HAP-1 (cell line): ENCODE data around the gene MT2A.

Experiments used
- DNase-seq, 2 experiments: peaks; one replicate each; pipeline ENCODE4 v3.0.0-alpha.2; 2016 to 2020; ENCODE audit warnings: low spot score in 2 of 2
- H3K27me3 ChIP-seq: fragments of 250-450 bp; sonication (Bioruptor Pico); 2 replicates; pipeline ENCODE4 v1.5.1; 2020; ENCODE audit warnings: low read depth, mild to moderate bottlenecking, moderate library complexity
- H3K36me3 ChIP-seq: fragments of 250-450 bp; sonication (Bioruptor Pico); replicated peaks from 2 replicates; pipeline ENCODE4 v1.5.1; 2020; ENCODE audit warnings: mild to moderate bottlenecking
- H3K4me1 ChIP-seq: fragments of 250-450 bp; sonication (Bioruptor Pico); 2 replicates; pipeline ENCODE4 v1.5.1; 2020; ENCODE audit warnings: mild to moderate bottlenecking
- H3K4me3 ChIP-seq: fragments of 250-450 bp; sonication (Bioruptor Pico); 2 replicates; pipeline ENCODE4 v1.5.1; 2020; ENCODE audit warnings: mild to moderate bottlenecking, moderate library complexity
- H3K9me3 ChIP-seq: fragments of 250-450 bp; sonication (Bioruptor Pico); 2 replicates; pipeline ENCODE4 v1.5.1; 2020; ENCODE audit warnings: mild to moderate bottlenecking, moderate library complexity
- in situ Hi-C: fragments of 300-500 bp; cut with MboI; formaldehyde crosslinking; loops from 3 replicates; pipeline ENCODE4 v1.14.3; 2020; ENCODE audit warnings: low sequenced_read_pairs, inconsistent platforms, mixed read lengths

The MT2A gene

DNA sequence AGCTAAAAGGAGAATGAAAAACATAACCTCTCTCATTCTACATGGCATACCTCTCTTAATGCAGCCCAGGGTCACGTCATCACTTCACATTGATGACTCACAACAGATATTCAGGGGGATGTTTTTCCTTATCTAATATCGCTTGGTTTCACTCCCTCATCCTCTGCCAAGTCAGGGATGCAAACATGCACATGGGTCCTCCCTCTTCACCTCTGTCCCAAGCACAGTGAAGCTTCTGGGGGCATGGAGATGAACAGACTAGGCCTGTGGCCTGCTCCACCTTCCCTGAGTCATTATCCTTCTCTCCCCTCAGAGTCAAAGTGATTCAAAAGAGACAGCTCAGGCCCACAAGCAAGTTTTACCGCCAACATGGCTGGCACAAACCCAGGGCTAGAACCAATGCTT is 2.3 kb upstream of the MT2A start:
- H3K4me1 ChIP-seq = peaks cover 18% of the 10 kb centered on the region
- no peaks in the 10 kb centered on the region for H3K27me3 ChIP-seq
- H3K36me3 ChIP-seq = no peaks in the 10 kb centered on the region
- no peak overlapping the region for H3K4me3 ChIP-seq
- in situ Hi-C loops = no loop called here
- no peak for DNase-seq
- no peaks in the 10 kb centered on the region for H3K9me3 ChIP-seq

DNA sequence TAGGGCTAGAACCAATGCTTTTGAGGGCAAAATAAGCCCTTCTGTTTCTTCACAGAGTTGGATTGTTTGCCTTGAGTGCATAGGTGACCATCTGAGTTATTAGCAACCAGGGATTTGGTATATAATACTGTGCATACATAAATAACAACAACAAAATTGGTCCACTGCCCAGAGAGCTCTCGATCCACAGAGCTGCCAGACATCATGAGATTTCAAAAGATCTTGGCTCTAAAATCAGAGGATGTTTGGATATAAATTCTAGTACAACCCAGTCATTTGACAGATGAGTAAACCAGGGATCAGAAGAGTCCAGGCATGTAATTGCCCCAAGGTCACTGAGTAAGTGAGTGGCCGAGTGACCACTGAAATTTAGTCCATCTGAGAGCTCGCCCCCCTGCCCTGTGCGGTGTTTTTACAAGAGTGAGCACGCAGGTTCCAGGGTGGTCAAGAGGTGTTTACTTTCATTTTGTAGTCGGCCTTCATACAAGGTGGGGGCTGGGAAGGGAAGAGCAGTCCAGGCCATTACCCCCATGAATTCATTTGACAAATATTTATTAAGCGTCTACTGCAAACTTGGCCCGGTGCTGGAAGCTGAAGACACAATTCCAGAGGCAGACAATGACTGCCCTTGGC is 1.8 kb upstream of the MT2A start:
- Histone ChIP-seq H3K9me3 (no peaks in the 10 kb centered on the region), H3K4me1 (peaks cover 18% of the 10 kb centered on the region), H3K36me3 (no peaks in the 10 kb centered on the region), H3K4me3 (no peak overlapping the region), H3K27me3 (no peaks in the 10 kb centered on the region)
- no peak for DNase-seq
- in situ Hi-C loops = no loop called here

DNA sequence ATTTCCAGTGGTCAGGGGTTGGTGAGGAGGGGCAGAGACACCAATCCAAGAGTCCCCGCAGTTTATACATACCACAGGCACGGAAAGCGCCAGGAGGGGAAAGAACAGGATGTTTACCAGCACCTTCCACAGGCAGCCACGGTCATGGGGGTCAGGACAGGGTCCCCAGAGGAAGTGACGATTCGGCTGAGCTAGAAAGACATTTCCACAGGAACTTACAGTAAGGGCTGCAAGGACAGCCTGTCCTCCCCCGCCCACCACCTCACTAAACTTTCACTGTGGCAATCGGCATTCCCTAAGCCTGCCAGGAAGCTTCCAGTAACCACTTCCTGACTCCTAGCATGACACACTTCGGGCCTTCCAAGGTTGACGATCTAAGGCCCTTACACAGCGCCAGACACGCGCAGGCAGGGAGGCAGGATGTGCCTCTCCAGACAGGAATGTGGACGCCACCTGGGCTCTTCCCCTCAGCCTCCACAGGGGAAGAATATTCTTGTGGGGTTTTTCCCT is 1.2 kb upstream of the MT2A start:
- peaks cover 18% of the 10 kb centered on the region for H3K4me1 ChIP-seq
- no peak for DNase-seq
- H3K4me3 ChIP-seq = no peak overlapping the region
- H3K36me3 ChIP-seq = no peaks in the 10 kb centered on the region
- H3K27me3 ChIP-seq = no peaks in the 10 kb centered on the region
- in situ Hi-C loops = no loop called here
- H3K9me3 ChIP-seq = no peaks in the 10 kb centered on the region

DNA sequence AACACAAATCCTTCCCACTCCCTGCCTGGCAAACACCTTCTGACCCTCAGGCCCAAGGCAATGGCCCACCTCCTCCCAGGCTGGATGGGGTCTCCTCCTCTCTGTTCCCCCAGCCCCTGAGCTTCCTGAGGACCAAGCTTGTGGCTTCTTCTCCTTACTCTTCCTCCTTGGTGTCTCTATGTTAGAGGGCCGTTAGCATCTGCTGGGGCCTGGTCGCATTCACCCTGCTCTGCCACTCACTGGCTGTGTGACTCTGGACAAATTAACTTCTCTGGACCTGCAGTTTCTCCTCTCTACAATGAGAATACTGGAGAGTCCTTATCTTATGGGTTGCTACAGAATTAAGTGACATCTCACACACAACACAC is 725 bp upstream of the MT2A start:
- DNase-seq = no peak
- Histone ChIP-seq H3K9me3 (no peaks in the 10 kb centered on the region), H3K4me3 (peak overlapping the region; percentile 72; the same call in 1 of the 2 replicates), H3K4me1 (peaks cover 18% of the 10 kb centered on the region), H3K36me3 (no peaks in the 10 kb centered on the region), H3K27me3 (no peaks in the 10 kb centered on the region)
- in situ Hi-C loops = no loop called here

DNA sequence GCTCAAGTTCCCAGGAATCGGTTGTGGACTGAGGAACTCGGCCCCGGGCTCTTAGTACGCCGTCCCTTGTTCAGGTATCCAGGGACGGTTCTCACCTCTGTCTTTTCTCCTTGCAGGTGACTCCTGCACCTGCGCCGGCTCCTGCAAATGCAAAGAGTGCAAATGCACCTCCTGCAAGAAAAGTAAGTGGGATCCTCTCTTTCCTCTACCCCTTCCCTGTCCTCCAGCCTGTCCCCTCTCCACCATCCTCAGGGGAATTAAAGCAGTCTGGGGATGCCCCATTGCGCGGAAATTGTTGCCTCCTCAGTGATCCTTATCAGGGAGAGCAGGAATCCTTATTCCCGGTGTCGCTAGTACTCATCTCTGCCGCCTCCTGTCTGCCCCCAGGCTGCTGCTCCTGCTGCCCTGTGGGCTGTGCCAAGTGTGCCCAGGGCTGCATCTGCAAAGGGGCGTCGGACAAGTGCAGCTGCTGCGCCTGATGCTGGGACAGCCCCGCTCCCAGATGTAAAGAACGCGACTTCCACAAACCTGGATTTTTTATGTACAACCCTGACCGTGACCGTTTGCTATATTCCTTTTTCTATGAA is 585 bp downstream of the MT2A start:
- Histone ChIP-seq H3K9me3 (no peaks in the 10 kb centered on the region), H3K4me1 (peaks cover 22% of the 10 kb centered on the region), H3K4me3 (peak overlapping the region; percentile 72), H3K36me3 (no peaks in the 10 kb centered on the region), H3K27me3 (no peaks in the 10 kb centered on the region)
- in situ Hi-C loops = no loop called here
- peak in 1 of 2 experiments; percentile 42 for DNase-seq

DNA sequence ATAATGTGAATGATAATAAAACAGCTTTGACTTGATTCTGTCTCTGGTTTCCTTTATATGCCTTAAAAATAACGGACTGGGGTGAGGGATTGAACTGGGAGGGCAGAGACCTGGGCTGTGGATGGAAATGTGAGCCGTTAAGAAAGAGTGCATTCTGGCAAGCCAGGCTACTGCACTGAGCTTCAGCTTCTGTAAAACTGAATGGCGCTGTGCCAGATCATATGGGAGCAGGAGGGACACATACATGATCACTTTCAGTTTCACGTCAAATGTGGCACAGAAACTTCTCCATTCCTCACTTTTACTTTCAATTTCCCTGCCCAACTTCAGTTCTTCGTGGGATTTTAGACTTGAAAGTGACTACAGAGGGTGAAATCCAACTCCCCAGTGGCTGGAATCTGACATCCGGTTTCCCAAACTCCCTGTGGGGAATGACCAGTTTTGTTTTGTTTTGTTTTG is 1.1 kb downstream of the MT2A start:
- peak; percentile 59 to 76 for DNase-seq
- Histone ChIP-seq H3K4me1 (peaks cover 22% of the 10 kb centered on the region), H3K36me3 (no peaks in the 10 kb centered on the region), H3K4me3 (peak overlapping the region; percentile 72), H3K9me3 (no peaks in the 10 kb centered on the region), H3K27me3 (no peaks in the 10 kb centered on the region)
- in situ Hi-C loops = no loop called here

DNA sequence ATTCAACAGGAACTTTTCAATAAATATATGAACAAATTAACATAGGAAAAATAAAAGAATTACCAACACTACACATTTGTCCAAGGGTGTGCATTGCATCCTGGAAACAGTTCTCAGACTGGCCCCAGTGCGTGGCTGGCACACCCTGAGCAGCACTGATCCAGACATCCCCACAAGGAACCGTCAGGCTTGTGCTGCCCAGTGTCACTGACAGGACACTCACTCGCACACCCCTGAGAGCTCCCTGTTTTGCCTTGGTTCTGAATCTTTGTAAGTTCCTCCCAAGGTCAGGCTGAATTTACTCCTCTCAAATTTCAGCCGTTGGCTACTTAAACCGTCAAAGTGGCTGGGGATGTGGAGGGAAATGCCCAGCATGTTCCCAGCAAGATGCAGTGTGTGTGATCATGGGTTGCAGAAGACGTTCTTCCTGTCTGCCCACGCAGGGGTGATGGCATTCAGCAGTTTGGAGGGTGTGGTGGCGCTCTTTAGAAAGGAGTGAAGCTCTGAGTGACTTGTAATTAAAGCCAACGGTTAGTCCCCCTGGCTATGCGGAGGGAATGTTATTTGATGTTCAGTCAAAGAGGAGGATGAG is 1.7 kb downstream of the MT2A start:
- Histone ChIP-seq H3K4me3 (peak overlapping the region; percentile 72), H3K4me1 (peaks cover 22% of the 10 kb centered on the region), H3K36me3 (no peaks in the 10 kb centered on the region), H3K27me3 (no peaks in the 10 kb centered on the region), H3K9me3 (no peaks in the 10 kb centered on the region)
- peak; percentile 59 to 60 for DNase-seq
- in situ Hi-C loops = no loop called here

DNA sequence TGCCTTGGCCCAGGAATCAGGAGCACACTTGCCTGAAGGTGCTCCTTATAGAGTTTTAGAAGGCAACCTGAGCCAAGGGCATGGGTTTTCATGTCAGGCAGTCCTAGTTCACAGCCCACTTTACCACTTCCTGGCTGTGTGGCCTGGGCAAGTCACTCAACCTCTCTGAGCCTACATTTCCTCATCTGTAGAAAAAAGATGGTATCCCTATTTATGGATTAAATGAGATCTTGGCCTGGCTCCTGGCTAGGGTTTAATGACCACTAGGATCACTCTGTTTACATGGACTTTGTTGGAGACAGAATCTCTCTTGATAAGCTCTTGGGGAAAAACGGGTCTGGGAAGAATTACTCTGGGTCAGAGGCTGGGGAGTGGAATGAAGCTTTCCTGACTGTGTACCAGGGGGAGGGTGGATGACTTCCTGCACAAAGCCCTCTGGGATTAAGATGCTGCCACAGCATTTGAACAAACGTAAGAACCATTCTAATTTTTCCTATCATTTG is 2.3 kb downstream of the MT2A start:
- no peak for DNase-seq
- Histone ChIP-seq H3K4me3 (no peak overlapping the region), H3K36me3 (no peaks in the 10 kb centered on the region), H3K27me3 (no peaks in the 10 kb centered on the region), H3K9me3 (no peaks in the 10 kb centered on the region), H3K4me1 (peaks cover 22% of the 10 kb centered on the region)
- in situ Hi-C loops = no loop called here

DNA sequence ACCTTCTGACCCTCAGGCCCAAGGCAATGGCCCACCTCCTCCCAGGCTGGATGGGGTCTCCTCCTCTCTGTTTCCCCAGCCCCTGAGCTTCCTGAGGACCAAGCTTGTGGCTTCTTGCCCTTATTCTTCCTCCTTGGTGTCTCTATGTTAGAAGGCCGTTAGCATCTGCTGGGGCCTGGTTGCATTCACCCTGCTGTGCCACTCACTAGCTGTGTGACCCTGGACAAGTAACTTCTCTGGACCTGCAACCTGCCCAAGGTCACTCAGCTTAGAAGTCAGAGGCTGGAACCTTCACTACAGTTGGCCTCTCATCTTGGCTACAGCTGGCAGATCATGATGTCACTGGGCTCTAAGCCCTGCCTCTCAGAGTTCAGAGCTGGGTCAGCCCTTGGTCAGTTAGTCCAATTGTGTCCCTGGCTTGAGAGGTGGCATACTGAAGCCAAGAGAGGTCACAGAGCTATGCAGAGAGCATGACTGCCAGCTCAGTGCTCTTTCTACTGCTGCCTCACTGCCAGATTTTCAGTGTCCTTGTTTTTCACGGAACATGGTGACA is 3.0 kb downstream of the MT2A start:
- in situ Hi-C loops = no loop called here
- Histone ChIP-seq H3K36me3 (no peaks in the 10 kb centered on the region), H3K4me1 (peaks cover 22% of the 10 kb centered on the region), H3K27me3 (no peaks in the 10 kb centered on the region), H3K4me3 (no peak overlapping the region), H3K9me3 (no peaks in the 10 kb centered on the region)
- no peak for DNase-seq

DNA sequence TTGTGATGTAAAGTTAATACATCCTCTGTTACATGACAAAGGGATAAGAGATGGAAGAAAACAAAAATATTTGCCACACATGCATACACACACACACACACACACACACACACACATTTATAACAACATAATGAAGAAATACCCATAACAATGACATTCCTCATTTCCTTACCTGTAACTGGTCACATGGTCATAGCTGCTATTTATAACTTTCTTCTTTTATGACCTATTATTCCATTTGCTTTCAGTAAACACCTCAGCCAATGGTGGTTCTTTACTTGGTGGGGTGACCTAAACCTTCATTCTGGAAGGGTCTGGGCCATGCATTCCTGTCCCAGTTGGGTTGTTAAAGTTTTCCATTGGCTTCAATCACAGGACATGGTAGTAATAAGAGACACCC is 5.3 kb downstream of the MT2A start:
- no peak overlapping the region for H3K4me3 ChIP-seq
- no peak for DNase-seq
- no peaks in the 10 kb centered on the region for H3K9me3 ChIP-seq
- H3K36me3 ChIP-seq = no peaks in the 10 kb centered on the region
- H3K27me3 ChIP-seq = no peaks in the 10 kb centered on the region
- in situ Hi-C loops = no loop called here
- H3K4me1 ChIP-seq = peaks cover 17% of the 10 kb centered on the region

DNA sequence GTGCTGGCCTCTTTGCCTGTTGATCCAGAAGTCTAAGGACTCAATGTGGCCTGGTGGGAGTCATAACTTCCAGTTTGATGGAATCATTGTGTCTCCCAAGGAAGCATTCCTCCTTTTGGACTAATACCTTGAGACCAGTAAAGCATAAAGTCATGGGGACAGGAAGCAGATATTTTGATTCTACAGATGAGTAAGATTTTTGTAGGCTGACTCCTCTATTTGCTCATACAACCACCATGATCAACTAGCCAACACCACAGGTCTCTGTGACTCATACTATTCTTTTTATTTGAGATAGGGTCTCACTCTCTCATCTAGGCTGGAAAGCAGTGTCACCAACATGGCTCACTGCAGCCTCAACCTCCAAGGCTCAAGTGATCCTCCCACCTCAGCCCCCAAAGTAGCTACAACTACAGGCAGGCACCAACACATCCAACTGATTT is 6.2 kb downstream of the MT2A start:
- DNase-seq = no peak
- no peaks in the 10 kb centered on the region for H3K9me3 ChIP-seq
- no peak overlapping the region for H3K4me3 ChIP-seq
- in situ Hi-C loops = no loop called here
- H3K27me3 ChIP-seq = no peaks in the 10 kb centered on the region
- peaks cover 16% of the 10 kb centered on the region for H3K4me1 ChIP-seq
- no peaks in the 10 kb centered on the region for H3K36me3 ChIP-seq

DNA sequence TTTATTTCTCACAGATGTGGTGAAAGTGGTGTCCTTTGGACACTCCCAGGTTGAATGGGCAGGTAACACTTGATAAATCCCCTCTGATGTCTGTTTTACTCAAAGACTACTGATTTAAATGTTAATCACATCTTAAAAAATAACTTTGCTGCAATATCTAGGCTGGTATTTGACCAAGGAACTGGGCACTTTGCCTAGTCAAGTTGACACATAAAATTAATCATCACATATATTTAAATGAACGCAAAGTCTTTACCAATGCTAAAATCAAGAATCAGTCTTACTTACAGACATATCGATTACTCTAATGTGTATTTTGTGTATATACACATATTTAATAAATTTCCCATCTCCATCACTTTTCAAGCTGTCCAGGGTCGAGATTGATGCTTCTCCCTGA is 7.0 kb downstream of the MT2A start:
- in situ Hi-C loops = no loop called here
- Histone ChIP-seq H3K27me3 (no peaks in the 10 kb centered on the region), H3K9me3 (no peaks in the 10 kb centered on the region), H3K4me3 (no peak overlapping the region), H3K36me3 (no peaks in the 10 kb centered on the region), H3K4me1 (peaks cover 8% of the 10 kb centered on the region)
- DNase-seq = no peak

DNA sequence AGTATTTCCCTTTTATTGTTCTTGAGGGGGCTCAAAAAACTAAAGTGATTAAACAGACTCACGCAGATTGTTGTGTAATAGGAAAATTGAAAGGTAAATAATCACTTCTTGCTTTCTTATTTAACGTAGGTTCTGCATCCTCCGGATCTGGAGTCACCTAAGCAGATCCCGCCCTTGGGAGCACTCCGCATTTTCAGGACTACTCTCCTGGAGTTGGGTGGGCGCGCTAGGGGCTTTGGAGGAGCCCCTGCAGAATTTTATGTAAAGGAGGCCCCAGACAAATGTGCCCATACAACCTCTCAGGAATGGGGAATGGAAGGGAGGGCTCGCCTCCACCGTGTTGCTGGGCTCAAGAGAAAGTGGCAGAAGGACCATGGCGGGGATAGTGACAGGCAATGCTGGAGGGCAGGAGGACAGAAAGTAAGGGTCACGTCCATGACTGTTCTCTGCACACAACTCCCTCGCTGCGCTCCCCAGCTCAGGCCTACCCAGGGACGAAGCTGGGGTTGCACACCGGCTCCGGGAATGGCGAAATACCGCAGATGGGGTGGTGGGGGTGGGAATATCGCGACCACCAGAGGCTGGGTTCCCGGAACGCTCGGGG is 8.3 kb downstream of the MT2A start:
- no peak for DNase-seq
- Histone ChIP-seq H3K27me3 (no peaks in the 10 kb centered on the region), H3K36me3 (no peaks in the 10 kb centered on the region), H3K4me3 (no peak overlapping the region), H3K4me1 (peaks cover 17% of the 10 kb centered on the region), H3K9me3 (no peaks in the 10 kb centered on the region)
- in situ Hi-C loops = no loop called here
